ENCODE measurements around the gene LRFN5. TPM values are rescaled to one million over a fixed set of nuclear protein-coding genes. Genes with fewer than 3 reads are reported as not detected.

The LRFN5 gene
- total RNA-seq, 1 experiment from 2014 or later, result 9.8 TPM

GRCh38 chr14:41761204-41761603, 154.5 kb downstream of the LRFN5 start:
- H3K4me1 ChIP-seq (ENCODE audit: control insufficient read depth, insufficient read depth, low read length), result no peaks in the 10 kb centered on the region
- H3K9me3 ChIP-seq (ENCODE audit: control insufficient read depth, insufficient read depth, low read depth, low read length), result no peaks in the 10 kb centered on the region
- no peak overlapping the region for H3K27ac ChIP-seq (ENCODE audit: low read length)
- no peak for ATAC-seq
- no peaks in the 10 kb centered on the region for H3K36me3 ChIP-seq (ENCODE audit: control insufficient read depth, insufficient read depth, low read length)
- no peak for DNase-seq (ENCODE audit: low read depth, low spot score)
- CTCF ChIA-PET, result no interaction called here
- no TSS peak for BruUV-seq (replicated peaks)
- in situ Hi-C loops (cut with HindIII; ENCODE audit: low pct_unique_long_range_greater_than_20kb, low sequenced_read_pairs) (no loop called here), intact Hi-C loops (cut with micrococcal nuclease; ENCODE audit: unreplicated experiment) (no loop called here)
- no peak for TF ChIP-seq SIN3A (IDR thresholded peaks at IDR 0.05; ENCODE audit: borderline replicate concordance, insufficient read depth, low read depth, low read length)
- TF ChIP-seq TCF7L2 (IDR thresholded peaks at IDR 0.05; ENCODE audit: low read depth, low read length), result no peak
- TF ChIP-seq, protein P1, sequence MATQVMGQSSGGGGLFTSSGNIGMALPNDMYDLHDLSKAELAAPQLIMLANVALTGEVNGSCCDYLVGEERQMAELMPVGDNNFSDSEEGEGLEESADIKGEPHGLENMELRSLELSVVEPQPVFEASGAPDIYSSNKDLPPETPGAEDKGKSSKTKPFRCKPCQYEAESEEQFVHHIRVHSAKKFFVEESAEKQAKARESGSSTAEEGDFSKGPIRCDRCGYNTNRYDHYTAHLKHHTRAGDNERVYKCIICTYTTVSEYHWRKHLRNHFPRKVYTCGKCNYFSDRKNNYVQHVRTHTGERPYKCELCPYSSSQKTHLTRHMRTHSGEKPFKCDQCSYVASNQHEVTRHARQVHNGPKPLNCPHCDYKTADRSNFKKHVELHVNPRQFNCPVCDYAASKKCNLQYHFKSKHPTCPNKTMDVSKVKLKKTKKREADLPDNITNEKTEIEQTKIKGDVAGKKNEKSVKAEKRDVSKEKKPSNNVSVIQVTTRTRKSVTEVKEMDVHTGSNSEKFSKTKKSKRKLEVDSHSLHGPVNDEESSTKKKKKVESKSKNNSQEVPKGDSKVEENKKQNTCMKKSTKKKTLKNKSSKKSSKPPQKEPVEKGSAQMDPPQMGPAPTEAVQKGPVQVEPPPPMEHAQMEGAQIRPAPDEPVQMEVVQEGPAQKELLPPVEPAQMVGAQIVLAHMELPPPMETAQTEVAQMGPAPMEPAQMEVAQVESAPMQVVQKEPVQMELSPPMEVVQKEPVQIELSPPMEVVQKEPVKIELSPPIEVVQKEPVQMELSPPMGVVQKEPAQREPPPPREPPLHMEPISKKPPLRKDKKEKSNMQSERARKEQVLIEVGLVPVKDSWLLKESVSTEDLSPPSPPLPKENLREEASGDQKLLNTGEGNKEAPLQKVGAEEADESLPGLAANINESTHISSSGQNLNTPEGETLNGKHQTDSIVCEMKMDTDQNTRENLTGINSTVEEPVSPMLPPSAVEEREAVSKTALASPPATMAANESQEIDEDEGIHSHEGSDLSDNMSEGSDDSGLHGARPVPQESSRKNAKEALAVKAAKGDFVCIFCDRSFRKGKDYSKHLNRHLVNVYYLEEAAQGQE (IDR thresholded peaks at IDR 0.05; ENCODE audit: insufficient read depth in 1 of 2, low read depth in 2 of 2, low read length in 1 of 2), result no peak
- POLR2A ChIA-PET, result no interaction called here
- H3K4me3 ChIP-seq (ENCODE audit: low read depth in 2 of 2, low read length in 2 of 2), result no peak overlapping the region
- no peaks in the 10 kb centered on the region for H3K27me3 ChIP-seq (ENCODE audit: control insufficient read depth, insufficient read depth, low read length)

GRCh38 chr14:41766772-41767171, 160.1 kb downstream of the LRFN5 start:
- Histone ChIP-seq H3K9me3 (ENCODE audit: control insufficient read depth, insufficient read depth, low read depth, low read length) (no peaks in the 10 kb centered on the region), H3K4me3 (ENCODE audit: low read depth in 2 of 2, low read length in 2 of 2) (no peak overlapping the region), H3K4me1 (ENCODE audit: control insufficient read depth, insufficient read depth, low read length) (no peaks in the 10 kb centered on the region), H3K36me3 (ENCODE audit: control insufficient read depth, insufficient read depth, low read length) (no peaks in the 10 kb centered on the region), H3K27me3 (ENCODE audit: control insufficient read depth, insufficient read depth, low read length) (no peaks in the 10 kb centered on the region), H3K27ac (ENCODE audit: low read length) (no peak overlapping the region)
- ChIA-PET POLR2A (no interaction called here), CTCF (no interaction called here)
- DNase-seq (ENCODE audit: low read depth, low spot score) (no peak), ATAC-seq (no peak)
- in situ Hi-C loops (cut with HindIII; ENCODE audit: low pct_unique_long_range_greater_than_20kb, low sequenced_read_pairs) (no loop called here), intact Hi-C loops (cut with micrococcal nuclease; ENCODE audit: unreplicated experiment) (no loop called here)
- no TSS peak for BruUV-seq (replicated peaks)
- TF ChIP-seq TCF7L2 (IDR thresholded peaks at IDR 0.05; ENCODE audit: low read depth, low read length) (no peak), SIN3A (IDR thresholded peaks at IDR 0.05; ENCODE audit: borderline replicate concordance, insufficient read depth, low read depth, low read length) (no peak), POLR2AphosphoS5 (IDR thresholded peaks at IDR 0.05; ENCODE audit: low read depth, low read length) (no peak)
- TF ChIP-seq, protein P2, sequence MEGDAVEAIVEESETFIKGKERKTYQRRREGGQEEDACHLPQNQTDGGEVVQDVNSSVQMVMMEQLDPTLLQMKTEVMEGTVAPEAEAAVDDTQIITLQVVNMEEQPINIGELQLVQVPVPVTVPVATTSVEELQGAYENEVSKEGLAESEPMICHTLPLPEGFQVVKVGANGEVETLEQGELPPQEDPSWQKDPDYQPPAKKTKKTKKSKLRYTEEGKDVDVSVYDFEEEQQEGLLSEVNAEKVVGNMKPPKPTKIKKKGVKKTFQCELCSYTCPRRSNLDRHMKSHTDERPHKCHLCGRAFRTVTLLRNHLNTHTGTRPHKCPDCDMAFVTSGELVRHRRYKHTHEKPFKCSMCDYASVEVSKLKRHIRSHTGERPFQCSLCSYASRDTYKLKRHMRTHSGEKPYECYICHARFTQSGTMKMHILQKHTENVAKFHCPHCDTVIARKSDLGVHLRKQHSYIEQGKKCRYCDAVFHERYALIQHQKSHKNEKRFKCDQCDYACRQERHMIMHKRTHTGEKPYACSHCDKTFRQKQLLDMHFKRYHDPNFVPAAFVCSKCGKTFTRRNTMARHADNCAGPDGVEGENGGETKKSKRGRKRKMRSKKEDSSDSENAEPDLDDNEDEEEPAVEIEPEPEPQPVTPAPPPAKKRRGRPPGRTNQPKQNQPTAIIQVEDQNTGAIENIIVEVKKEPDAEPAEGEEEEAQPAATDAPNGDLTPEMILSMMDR (IDR thresholded peaks at IDR 0.05), result no peak
- TF ChIP-seq, protein P1 (IDR thresholded peaks at IDR 0.05; ENCODE audit: insufficient read depth in 1 of 2, low read depth in 2 of 2, low read length in 1 of 2), result no peak

Measured in Panc1 (cell line).